ENCODE results near the gene CLCN3.
"Not testable (repeated sequence)": the region's sequence is repeated elsewhere in the genome, so short reads cannot be mapped to it uniquely, and the experiment has no call there.

Gene CLCN3

DNA sequence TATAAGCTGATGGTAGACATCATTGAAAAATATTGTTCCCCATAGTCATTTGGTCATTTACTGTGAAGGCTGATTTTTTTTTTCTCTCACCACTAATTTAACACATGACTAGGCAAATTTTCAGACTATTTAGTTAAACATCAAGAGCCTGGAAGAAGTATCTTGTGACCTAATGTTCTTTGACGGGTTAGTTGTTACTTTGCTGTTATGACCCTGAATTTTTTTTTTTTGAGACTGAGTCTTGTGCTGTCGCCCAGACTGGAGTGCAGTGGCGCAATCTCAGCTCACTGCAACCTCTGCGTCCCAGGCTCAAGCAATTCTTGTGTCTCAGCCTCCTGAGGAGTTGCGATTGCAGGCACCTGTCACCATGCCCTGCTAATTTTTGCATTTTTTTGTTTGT, 70.4 kb downstream of the CLCN3 start:
- H3K4me3 ChIP-seq (ENCODE audit: low read depth, low read length), result no peak overlapping the region

DNA sequence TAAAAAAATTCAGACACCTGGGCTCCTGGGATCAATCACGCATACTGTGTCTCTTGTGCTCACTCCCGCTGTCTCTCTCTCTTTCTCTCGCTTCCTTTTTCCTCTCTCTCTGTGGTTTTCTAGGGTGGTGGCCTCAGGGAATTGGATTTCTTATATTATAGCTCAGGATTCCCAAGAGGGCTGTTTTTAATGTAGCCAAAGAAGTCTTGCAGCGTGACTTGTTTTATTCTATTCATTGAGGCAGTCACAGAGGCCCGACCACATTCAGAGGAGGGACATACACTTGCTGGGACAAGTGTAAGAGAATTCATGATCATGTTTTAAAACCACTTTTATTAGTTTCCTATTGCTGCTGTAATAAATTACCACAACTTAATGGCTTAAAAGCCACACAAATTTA, 78.0 kb downstream of the CLCN3 start:
- no peak overlapping the region for H3K4me3 ChIP-seq (ENCODE audit: low read depth, low read length)

DNA sequence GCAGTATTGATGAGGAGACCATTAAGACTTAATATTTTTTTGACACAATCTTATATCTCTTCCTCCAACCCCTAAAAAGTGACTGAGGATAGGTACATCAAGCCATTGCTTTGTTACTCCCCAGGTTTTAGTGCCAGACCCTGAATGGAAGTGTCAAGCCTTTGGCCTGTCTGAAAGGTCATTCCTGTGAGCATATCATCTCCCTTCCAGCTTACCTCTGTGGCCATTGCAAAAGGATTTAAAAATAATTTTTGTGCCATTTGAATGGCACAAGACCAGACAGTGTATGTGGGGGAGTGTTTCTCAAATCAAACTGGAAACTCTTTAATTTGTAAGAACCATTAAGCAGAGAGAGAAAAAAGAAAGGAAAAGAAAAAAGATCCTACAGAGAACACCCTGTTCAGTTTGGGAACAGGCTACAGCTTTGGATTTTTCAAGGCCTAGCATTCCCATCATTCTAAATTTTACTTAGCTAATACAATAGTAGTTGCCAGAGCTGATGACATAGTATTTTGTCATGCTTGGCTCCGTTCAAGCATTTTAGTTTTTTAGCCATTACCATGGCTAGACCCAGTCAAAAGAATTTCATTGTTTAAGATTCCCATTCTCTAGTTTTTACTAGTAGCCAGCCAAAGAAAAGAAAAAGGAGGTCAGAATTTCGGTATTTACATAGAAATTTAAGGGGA, 87.7 kb downstream of the CLCN3 start:
- no peak overlapping the region for H3K4me3 ChIP-seq (ENCODE audit: low read depth, low read length)

- no peak overlapping the region for H3K4me3 ChIP-seq (ENCODE audit: low read depth, low read length)
These were observed 95.4 kb downstream of the CLCN3 start for GRCh38 chr4:169715826-169716225.

DNA sequence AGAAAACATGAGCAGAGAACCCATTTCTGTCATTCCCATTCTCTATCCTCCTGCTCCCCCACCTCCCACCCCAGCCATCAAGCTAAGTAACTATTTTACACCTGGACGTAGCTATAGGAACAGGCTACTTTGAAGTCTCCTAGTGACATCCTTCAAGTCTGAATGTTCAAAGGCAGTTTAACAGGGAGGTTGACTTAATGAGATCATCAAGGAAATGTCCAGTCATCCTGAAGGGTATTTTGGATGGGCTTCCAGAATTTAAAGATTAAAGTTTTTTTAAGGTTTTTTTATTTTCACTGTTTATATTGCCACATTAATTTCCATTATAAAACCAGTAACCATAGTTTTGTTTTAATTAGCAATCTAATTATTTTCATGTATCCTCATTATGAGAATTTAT, 96.3 kb downstream of the CLCN3 start:
- no peak overlapping the region for H3K4me3 ChIP-seq (ENCODE audit: low read depth, low read length)

- no peak overlapping the region for H3K4me3 ChIP-seq (ENCODE audit: low read depth, low read length)
These were observed 100.2 kb downstream of the CLCN3 start for GRCh38 chr4:169720529-169720928.

GRCh38 chr4:169723207-169723965, 103.0 kb downstream of the CLCN3 start:
- H3K4me3 ChIP-seq (ENCODE audit: low read depth, low read length), result no peak overlapping the region

- H3K4me3 ChIP-seq (ENCODE audit: low read depth, low read length), result no peak overlapping the region
These were observed 103.9 kb downstream of the CLCN3 start for GRCh38 chr4:169724260-169724659.

GRCh38 chr4:169727616-169728015, 107.2 kb downstream of the CLCN3 start:
- H3K4me3 ChIP-seq (ENCODE audit: low read depth, low read length), result no peak overlapping the region

DNA sequence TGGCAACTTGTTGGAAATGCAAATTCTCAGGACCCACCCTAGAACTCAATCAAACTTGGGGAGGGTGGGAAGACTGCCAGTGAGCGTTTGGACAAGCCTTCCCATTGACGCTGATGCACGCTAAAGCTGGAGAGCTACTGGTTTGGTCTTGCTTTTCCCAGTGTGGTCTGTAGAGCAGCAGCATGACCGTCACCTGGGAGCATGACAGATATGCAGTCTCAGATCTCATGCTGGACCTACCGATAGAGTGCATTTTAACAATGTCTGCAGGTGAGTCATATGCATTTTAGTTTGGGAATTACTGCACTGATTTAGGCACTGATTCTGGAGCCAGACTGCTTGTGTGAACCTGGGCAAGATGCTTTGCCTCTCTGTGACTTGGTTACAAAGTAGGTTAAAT, 110.2 kb downstream of the CLCN3 start:
- H3K4me3 ChIP-seq (ENCODE audit: low read depth, low read length), result no peak overlapping the region

DNA sequence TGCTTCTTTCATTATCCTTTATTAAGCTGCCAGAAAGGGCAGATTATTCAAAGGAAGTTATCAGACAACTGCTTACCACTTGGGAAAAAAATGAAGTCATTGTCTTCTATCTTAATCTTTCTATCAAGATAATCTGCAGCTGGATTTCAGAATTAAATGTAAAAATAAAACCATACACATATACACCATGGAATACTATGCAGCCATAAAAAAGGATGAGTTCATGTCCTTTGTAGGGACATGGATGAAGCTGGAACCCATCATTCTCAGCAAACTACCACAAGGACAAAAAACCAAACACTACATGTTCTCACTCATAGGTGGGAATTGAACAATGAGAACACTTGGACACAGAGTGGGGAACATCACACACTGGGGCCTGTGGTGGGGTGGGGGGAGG, 118.2 kb downstream of the CLCN3 start:
- H3K4me3 ChIP-seq (ENCODE audit: low read depth, low read length), result not testable (repeated sequence)

DNA sequence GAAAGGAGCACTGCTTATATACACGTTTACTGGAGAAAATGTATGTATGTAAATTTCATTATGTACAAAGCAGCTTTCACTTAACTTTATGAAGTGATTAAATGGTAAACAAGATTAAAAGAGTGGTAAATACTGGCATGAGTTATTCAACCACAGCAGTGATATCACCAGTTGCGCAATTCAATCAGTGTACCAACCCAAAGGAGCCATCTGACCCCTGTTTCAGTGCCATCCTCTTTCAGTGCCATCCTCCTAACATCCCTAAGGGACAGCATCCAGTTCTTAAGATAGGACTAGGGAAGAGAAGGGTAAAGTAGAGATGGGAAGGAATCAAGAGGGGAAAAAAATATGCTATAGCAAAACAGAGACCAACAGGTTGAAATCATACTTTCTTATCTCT, 121.2 kb downstream of the CLCN3 start:
- H3K4me3 ChIP-seq (ENCODE audit: low read depth, low read length), result no peak overlapping the region

GRCh38 chr4:169744601-169745000, 124.2 kb downstream of the CLCN3 start:
- no peak overlapping the region for H3K4me3 ChIP-seq (ENCODE audit: low read depth, low read length)

- H3K4me3 ChIP-seq (ENCODE audit: low read depth, low read length), result no peak overlapping the region
These were observed 124.9 kb downstream of the CLCN3 start for GRCh38 chr4:169745291-169745690.

- H3K4me3 ChIP-seq (ENCODE audit: low read depth, low read length), result peak overlapping the region; percentile 87
These were observed 136.7 kb downstream of the CLCN3 start for GRCh38 chr4:169756971-169757574.

GRCh38 chr4:169757575-169758184, 137.3 kb downstream of the CLCN3 start, which contains the start of gene HPF1:
Gene HPF1, minus strand, starts transcription at chr4:169757944. Its CDS starts 67 bp downstream, at chr4:169757877.
- H3K4me3 ChIP-seq (ENCODE audit: low read depth, low read length), result peak within 1 kb of the TSS; percentile 87

- no peak overlapping the region for H3K4me3 ChIP-seq (ENCODE audit: low read depth, low read length)
These were observed 138.1 kb downstream of the CLCN3 start for GRCh38 chr4:169758401-169758962.

GRCh38 chr4:169761846-169762245, 141.5 kb downstream of the CLCN3 start:
- no peak overlapping the region for H3K4me3 ChIP-seq (ENCODE audit: low read depth, low read length)

DNA sequence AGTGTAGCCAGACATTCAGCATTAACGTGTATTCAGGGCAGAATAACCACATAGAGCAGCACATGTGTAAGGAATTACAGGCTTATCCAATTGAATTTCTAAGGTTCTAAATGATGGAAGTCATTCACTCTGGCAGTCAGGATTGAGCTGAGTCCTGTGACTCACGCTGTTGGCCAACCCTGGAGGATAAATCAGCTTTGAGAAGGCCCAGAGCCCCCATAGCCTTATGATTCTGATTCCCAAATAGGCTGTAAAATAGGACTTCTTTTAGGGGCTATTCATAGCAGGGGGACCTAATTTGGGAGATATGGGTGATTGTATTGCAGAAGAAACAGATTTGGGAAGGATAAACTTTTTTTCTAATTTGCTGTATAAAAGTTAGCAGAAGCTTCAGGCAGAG, 145.5 kb downstream of the CLCN3 start:
- H3K4me3 ChIP-seq (ENCODE audit: low read depth, low read length), result no peak overlapping the region

DNA sequence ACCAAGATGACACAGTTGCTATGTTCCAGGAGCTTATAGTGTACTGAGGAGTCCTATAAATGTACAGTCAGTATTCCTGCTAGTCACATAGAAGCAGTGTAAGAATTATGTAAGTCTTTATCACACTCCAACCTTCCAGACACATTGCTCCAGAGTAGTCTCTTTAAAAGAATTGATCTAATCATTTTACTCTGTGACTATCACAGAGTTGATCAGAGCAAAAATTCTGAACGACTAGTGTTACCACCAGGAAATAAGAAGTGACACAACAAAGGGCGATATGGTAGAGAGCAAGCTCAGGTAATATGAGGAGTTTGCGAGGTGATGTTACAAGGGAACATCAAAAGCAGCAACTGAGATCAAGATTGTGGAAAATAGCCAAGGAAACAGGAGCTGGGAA, 146.4 kb downstream of the CLCN3 start:
- H3K4me3 ChIP-seq (ENCODE audit: low read depth, low read length), result no peak overlapping the region

DNA sequence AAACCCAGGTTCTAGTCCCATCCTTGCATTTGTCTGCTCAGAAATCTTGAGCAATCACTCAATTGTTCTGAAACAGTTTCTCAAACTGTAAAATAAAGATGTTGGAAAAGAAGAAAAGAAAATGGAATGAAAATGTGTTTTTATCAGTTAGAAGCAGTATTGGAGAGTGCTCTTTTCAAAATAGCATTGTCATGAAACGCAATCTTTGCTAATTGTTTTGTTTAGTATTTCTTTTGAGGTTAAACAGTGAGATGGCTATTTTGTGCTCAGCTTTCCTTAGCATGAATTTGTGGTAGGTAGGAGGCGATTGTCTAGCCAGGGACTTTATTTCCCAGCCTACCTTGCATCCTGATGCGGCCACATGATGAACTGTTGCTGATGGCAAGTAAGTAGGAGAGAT, 148.0 kb downstream of the CLCN3 start:
- H3K4me3 ChIP-seq (ENCODE audit: low read depth, low read length), result no peak overlapping the region

Data from iPS-11a (cell line).